ENCODE data around the gene USP36. TPM values are rescaled to one million over a fixed set of nuclear protein-coding genes. Genes with fewer than 3 reads are reported as not detected.

Gene USP36
- total RNA-seq, 1 experiment from 2014 or later, result 48.2 TPM

- H3K27ac ChIP-seq, result no peak overlapping the region
- H3K27me3 ChIP-seq, result no peaks in the 10 kb centered on the region
- peaks cover 83% of the 10 kb centered on the region for H3K36me3 ChIP-seq
- no peaks in the 10 kb centered on the region for H3K4me1 ChIP-seq
- no peaks in the 10 kb centered on the region for H3K9me3 ChIP-seq (replicated peaks)
- H3K4me3 ChIP-seq, result no peak overlapping the region
- DNase-seq, result no peak
Measured at GRCh38 chr17:78819402-78819801, 21.2 kb downstream of the USP36 start.

- Histone ChIP-seq H3K36me3 (peaks cover 83% of the 10 kb centered on the region), H3K27ac (no peak overlapping the region)
Measured at GRCh38 chr17:78818932-78819331, 21.7 kb downstream of the USP36 start.

GRCh38 chr17:78818152-78818846 lies 22.3 kb downstream of the USP36 start:
- Histone ChIP-seq H3K4me1 (no peaks in the 10 kb centered on the region), H3K27me3 (no peaks in the 10 kb centered on the region), H3K27ac (no peak overlapping the region), H3K36me3 (peaks cover 88% of the 10 kb centered on the region), H3K4me3 (no peak overlapping the region), H3K9me3 (replicated peaks) (no peaks in the 10 kb centered on the region)
- no peak for DNase-seq

More at GRCh38 chr17:78818932-78819331, 21.7 kb downstream of the USP36 start:
- Histone ChIP-seq H3K4me3 (no peak overlapping the region), H3K9me3 (replicated peaks) (no peaks in the 10 kb centered on the region), H3K4me1 (no peaks in the 10 kb centered on the region), H3K27me3 (no peaks in the 10 kb centered on the region)
- no peak for DNase-seq

- H3K27me3 ChIP-seq, result no peaks in the 10 kb centered on the region
- no peak for DNase-seq
Measured at GRCh38 chr17:78817123-78817522, 23.5 kb downstream of the USP36 start.

GRCh38 chr17:78815696-78816095 lies 24.9 kb downstream of the USP36 start:
- no peak overlapping the region for H3K27ac ChIP-seq
- H3K36me3 ChIP-seq, result peaks cover 95% of the 10 kb centered on the region
- DNase-seq, result no peak
- no peak overlapping the region for H3K4me3 ChIP-seq
- H3K27me3 ChIP-seq, result no peaks in the 10 kb centered on the region
- H3K9me3 ChIP-seq (replicated peaks), result no peaks in the 10 kb centered on the region
- H3K4me1 ChIP-seq, result no peaks in the 10 kb centered on the region

More at GRCh38 chr17:78817123-78817522, 23.5 kb downstream of the USP36 start:
- Histone ChIP-seq H3K27ac (no peak overlapping the region), H3K4me3 (no peak overlapping the region), H3K4me1 (no peaks in the 10 kb centered on the region), H3K36me3 (peaks cover 94% of the 10 kb centered on the region), H3K9me3 (replicated peaks) (no peaks in the 10 kb centered on the region)

GRCh38 chr17:78812855-78813254 lies 27.8 kb downstream of the USP36 start:
- Histone ChIP-seq H3K27ac (no peak overlapping the region), H3K4me3 (no peak overlapping the region), H3K27me3 (no peaks in the 10 kb centered on the region), H3K36me3 (peaks cover 94% of the 10 kb centered on the region), H3K9me3 (replicated peaks) (no peaks in the 10 kb centered on the region), H3K4me1 (no peaks in the 10 kb centered on the region)
- no peak for DNase-seq

GRCh38 chr17:78808163-78808562 lies 32.5 kb downstream of the USP36 start:
- H3K4me3 ChIP-seq, result no peak overlapping the region
- H3K27ac ChIP-seq, result no peak overlapping the region
- H3K36me3 ChIP-seq, result peaks cover 88% of the 10 kb centered on the region
- DNase-seq, result no peak
- H3K27me3 ChIP-seq, result no peaks in the 10 kb centered on the region
- H3K4me1 ChIP-seq, result no peaks in the 10 kb centered on the region
- H3K9me3 ChIP-seq (replicated peaks), result no peaks in the 10 kb centered on the region

GRCh38 chr17:78806451-78806850 lies 34.2 kb downstream of the USP36 start:
- Histone ChIP-seq H3K36me3 (peaks cover 87% of the 10 kb centered on the region), H3K9me3 (replicated peaks) (no peaks in the 10 kb centered on the region), H3K27ac (no peak overlapping the region), H3K27me3 (no peaks in the 10 kb centered on the region), H3K4me1 (no peaks in the 10 kb centered on the region), H3K4me3 (no peak overlapping the region)
- DNase-seq, result no peak

- Histone ChIP-seq H3K4me3 (no peak overlapping the region), H3K9me3 (replicated peaks) (no peaks in the 10 kb centered on the region), H3K36me3 (peaks cover 79% of the 10 kb centered on the region), H3K27me3 (no peaks in the 10 kb centered on the region), H3K27ac (no peak overlapping the region), H3K4me1 (no peaks in the 10 kb centered on the region)
- DNase-seq, result no peak
Measured at GRCh38 chr17:78805301-78805700, 35.3 kb downstream of the USP36 start.

- no peak for DNase-seq
- Histone ChIP-seq H3K4me1 (no peaks in the 10 kb centered on the region), H3K4me3 (no peak overlapping the region), H3K27me3 (no peaks in the 10 kb centered on the region), H3K27ac (no peak overlapping the region), H3K36me3 (peaks cover 74% of the 10 kb centered on the region), H3K9me3 (replicated peaks) (no peaks in the 10 kb centered on the region)
Measured at GRCh38 chr17:78804777-78805176, 35.8 kb downstream of the USP36 start.

- Histone ChIP-seq H3K4me1 (no peaks in the 10 kb centered on the region), H3K27ac (no peak overlapping the region), H3K27me3 (no peaks in the 10 kb centered on the region), H3K36me3 (peaks cover 74% of the 10 kb centered on the region), H3K4me3 (no peak overlapping the region), H3K9me3 (replicated peaks) (no peaks in the 10 kb centered on the region)
- DNase-seq, result no peak
Measured at GRCh38 chr17:78803186-78803845, 37.3 kb downstream of the USP36 start.

GRCh38 chr17:78802459-78802858 lies 38.2 kb downstream of the USP36 start:
- Histone ChIP-seq H3K4me1 (no peaks in the 10 kb centered on the region), H3K36me3 (peaks cover 74% of the 10 kb centered on the region), H3K27me3 (no peaks in the 10 kb centered on the region), H3K4me3 (no peak overlapping the region), H3K27ac (no peak overlapping the region), H3K9me3 (replicated peaks) (no peaks in the 10 kb centered on the region)
- DNase-seq, result no peak

GRCh38 chr17:78802008-78802407 lies 38.6 kb downstream of the USP36 start:
- H3K27me3 ChIP-seq, result no peaks in the 10 kb centered on the region
- no peak overlapping the region for H3K27ac ChIP-seq
- H3K9me3 ChIP-seq (replicated peaks), result no peaks in the 10 kb centered on the region
- no peak for DNase-seq
- peaks cover 74% of the 10 kb centered on the region for H3K36me3 ChIP-seq
- no peaks in the 10 kb centered on the region for H3K4me1 ChIP-seq
- H3K4me3 ChIP-seq, result no peak overlapping the region

GRCh38 chr17:78800132-78800931 lies 40.3 kb downstream of the USP36 start:
- H3K36me3 ChIP-seq, result peaks cover 69% of the 10 kb centered on the region

More at GRCh38 chr17:78800132-78800931, 40.3 kb downstream of the USP36 start:
- Histone ChIP-seq H3K9me3 (replicated peaks) (no peaks in the 10 kb centered on the region), H3K4me1 (no peaks in the 10 kb centered on the region), H3K27ac (no peak overlapping the region), H3K4me3 (no peak overlapping the region), H3K27me3 (no peaks in the 10 kb centered on the region)
- no peak for DNase-seq
